GM12892 (cell line): ENCODE measurements around the gene CIT.

Source experiments
- DNase-seq: peaks from one replicate; pipeline ENCODE4 v3.0.0; 2011; ENCODE audit not compliant: insufficient read length
- FAIRE-seq: peaks from 2 replicates; lab custom pipeline; 2011; peaks lifted over from hg19 to GRCh38; lab: Jason Lieb, UNC
- POLR2A ChIP-seq: IDR thresholded peaks from 2 replicates; pipeline ENCODE4 v1.6.1; 2011; ENCODE audit warnings: low read depth, low read length, control low read depth
- POLR2AphosphoS5 ChIP-seq: IDR thresholded peaks from 2 replicates; pipeline ENCODE4 v1.6.1; 2011; ENCODE audit warnings: low read depth, low read length, control low read depth
- TAF1 ChIP-seq: IDR thresholded peaks from 2 replicates; pipeline ENCODE4 v1.6.1; 2011; ENCODE audit warnings: low read depth, mild to moderate bottlenecking, control low read depth, low read length, borderline replicate concordance

The CIT gene

GRCh38 chr12:119704065-119704747, 172.9 kb downstream of the CIT start:
- FAIRE-seq (no peak), DNase-seq (no peak)
- TF ChIP-seq POLR2A (no peak), POLR2AphosphoS5 (no peak), TAF1 (no peak)

GRCh38 chr12:119700078-119700477, 177.0 kb downstream of the CIT start:
- DNase-seq (no peak), FAIRE-seq (no peak)
- TF ChIP-seq POLR2AphosphoS5 = no peak
- no peak for TF ChIP-seq TAF1
- no peak for TF ChIP-seq POLR2A

- no peak for FAIRE-seq
- TF ChIP-seq POLR2AphosphoS5 = no peak
- TF ChIP-seq TAF1 = no peak
- no peak for TF ChIP-seq POLR2A
- no peak for DNase-seq
Measured at GRCh38 chr12:119699199-119699760, 177.8 kb downstream of the CIT start.

- no peak for DNase-seq
- FAIRE-seq = no peak
Measured at GRCh38 chr12:119696943-119697342, 180.2 kb downstream of the CIT start.

GRCh38 chr12:119695034-119695433, 182.1 kb downstream of the CIT start:
- TF ChIP-seq TAF1 (no peak), POLR2AphosphoS5 (no peak), POLR2A (no peak)
- FAIRE-seq = no peak
- DNase-seq = no peak

More at GRCh38 chr12:119696943-119697342, 180.2 kb downstream of the CIT start:
- TF ChIP-seq POLR2AphosphoS5 = no peak
- no peak for TF ChIP-seq TAF1
- no peak for TF ChIP-seq POLR2A

- TF ChIP-seq POLR2AphosphoS5 (no peak), POLR2A (no peak), TAF1 (no peak)
- DNase-seq (no peak), FAIRE-seq (no peak)
Measured at GRCh38 chr12:119694111-119694510, 183.0 kb downstream of the CIT start.

- no peak for DNase-seq
- FAIRE-seq = no peak
- no peak for TF ChIP-seq POLR2AphosphoS5
Measured at GRCh38 chr12:119693511-119693910, 183.6 kb downstream of the CIT start.

GRCh38 chr12:119692997-119693396, 184.1 kb downstream of the CIT start:
- FAIRE-seq (no peak), DNase-seq (no peak)
- no peak for TF ChIP-seq POLR2A
- TF ChIP-seq POLR2AphosphoS5 = no peak
- TF ChIP-seq TAF1 = no peak

GRCh38 chr12:119692410-119692809, 184.7 kb downstream of the CIT start:
- FAIRE-seq (no peak), DNase-seq (no peak)
- TF ChIP-seq POLR2AphosphoS5 (no peak), TAF1 (no peak), POLR2A (no peak)

GRCh38 chr12:119691202-119691810, 185.8 kb downstream of the CIT start:
- no peak for FAIRE-seq
- TF ChIP-seq POLR2AphosphoS5 (no peak), POLR2A (no peak), TAF1 (no peak)
- no peak for DNase-seq

- DNase-seq (no peak), FAIRE-seq (no peak)
- TF ChIP-seq POLR2AphosphoS5 = no peak
- TF ChIP-seq POLR2A = no peak
- TF ChIP-seq TAF1 = no peak
Measured at GRCh38 chr12:119689935-119690500, 187.1 kb downstream of the CIT start.

- DNase-seq = no peak
- FAIRE-seq = no peak
- TF ChIP-seq POLR2A = no peak
- no peak for TF ChIP-seq POLR2AphosphoS5
- TF ChIP-seq TAF1 = no peak
Measured at GRCh38 chr12:119687879-119688278, 189.2 kb downstream of the CIT start.
